HG02852 (cell line): ENCODE data around the gene IMMP1L.
"Not testable (repeated sequence)": the region's sequence is repeated elsewhere in the genome, so short reads cannot be mapped to it uniquely, and the experiment has no call there.

Source experiments
- ATAC-seq: cut with Tn5 transposase; IDR thresholded peaks from one replicate; pipeline ENCODE4 v1.9.1; 2021; ENCODE audit warnings: mild to moderate bottlenecking, moderate library complexity; ENCODE audit not compliant: unreplicated experiment

Gene IMMP1L, protein sequence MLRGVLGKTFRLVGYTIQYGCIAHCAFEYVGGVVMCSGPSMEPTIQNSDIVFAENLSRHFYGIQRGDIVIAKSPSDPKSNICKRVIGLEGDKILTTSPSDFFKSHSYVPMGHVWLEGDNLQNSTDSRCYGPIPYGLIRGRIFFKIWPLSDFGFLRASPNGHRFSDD

DNA sequence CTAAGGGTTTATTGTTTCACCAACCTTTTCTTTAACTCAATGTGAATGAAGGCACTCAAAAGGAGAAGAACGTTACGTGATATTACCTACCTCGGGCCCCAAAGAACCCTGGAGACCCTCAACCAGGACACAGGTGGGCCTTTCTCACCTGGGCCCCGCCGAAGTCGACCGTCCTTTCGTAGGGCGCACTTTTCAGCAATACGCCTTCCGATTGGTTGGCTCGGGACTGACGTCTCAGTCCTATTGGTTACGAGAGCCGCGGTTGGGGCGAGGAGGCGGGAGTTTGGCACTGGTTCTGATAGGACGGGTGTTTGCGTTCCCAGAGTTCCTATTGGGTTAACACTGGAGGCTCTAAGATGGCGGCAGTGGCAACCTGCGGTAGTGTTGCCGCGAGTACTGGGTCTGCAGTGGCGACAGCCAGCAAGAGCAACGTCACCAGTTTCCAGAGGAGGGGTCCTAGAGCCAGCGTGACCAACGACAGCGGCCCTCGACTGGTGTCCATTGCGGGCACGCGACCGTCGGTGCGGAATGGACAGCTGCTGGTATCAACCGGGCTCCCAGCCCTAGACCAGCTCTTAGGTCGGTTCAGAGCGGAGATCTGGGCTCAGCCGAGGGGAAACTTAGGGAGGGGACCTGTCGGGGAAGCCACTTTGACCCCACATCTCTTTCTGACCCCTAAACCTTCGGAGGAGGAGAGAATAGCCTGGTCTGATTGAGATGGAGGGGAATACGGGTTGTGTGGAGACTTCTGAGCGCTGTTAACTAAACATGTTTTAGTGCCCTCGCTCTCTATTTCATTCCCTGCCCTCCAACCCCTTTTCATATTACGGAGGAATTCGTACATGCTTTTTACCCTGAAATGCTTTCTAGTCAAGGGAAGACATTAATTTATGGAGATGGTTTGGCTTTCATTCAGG is at the start of gene IMMP1L, which contains the start of gene ELP4:
TSS of gene IMMP1L (minus strand) at position 194 of the 917 bp plus-strand sequence. CDS start 46,346 bp downstream, outside the sequence.
TSS of gene ELP4 (plus strand) at position 339 of the 917 bp plus-strand sequence. CDS start at position 357, 18 bp downstream.
- peak; percentile 100 for ATAC-seq

DNA sequence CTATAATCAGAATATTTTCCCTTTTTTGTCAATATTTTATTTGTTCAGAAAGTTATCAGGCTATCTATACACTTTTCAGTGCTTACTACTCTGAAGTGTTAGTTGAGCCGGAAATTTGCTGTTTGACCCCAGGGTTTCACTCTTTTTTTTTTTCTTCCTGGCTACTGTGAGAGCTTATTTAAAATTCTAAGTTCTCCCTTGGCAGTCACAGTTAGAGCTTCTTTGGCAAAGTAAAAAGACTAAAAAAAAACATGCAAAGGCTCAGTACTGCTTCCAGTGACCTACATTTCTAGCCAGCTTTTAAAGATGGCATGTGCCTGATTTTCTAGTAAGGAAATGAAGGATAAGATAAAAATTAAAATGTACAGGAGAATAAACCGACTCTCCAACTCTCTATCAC is 48.6 kb upstream of the IMMP1L start:
- no peak for ATAC-seq

DNA sequence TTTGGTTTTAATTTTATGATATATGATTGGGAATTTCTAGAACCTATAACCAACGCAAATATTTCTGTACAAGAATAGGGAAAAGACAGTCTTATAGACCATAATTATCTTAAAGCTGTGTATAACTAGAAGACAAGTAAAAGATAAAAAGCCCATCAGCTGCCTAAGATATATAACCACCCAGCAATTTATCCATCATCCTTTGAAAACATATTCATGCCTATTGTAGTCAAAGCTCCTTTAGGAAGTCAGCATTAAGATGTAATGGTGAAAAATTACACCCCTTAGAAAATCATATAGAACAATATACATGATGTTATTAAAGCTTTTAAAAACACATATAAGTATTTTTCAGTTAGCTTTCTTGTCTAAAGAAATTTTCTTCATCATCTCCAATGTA is 46.5 kb upstream of the IMMP1L start:
- no peak for ATAC-seq

DNA sequence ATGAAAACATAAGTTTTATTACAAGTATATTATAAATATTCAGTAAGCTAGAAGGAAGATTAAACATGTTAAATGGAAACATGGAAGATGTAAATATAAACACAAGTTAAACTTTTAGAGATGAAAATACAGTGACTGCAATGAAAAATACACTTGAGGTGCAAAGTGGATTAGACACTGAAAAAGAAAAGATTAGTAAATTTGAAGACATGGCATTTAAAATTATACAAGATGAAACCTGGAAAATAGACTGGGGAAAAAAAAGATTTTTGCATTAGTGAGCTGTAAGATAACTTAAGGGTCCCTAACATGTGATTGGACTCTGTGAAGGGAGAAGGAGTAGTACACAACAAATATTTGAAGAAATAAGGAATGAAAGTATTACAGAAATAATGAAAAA is 33.4 kb upstream of the IMMP1L start:
- ATAC-seq: no peak

DNA sequence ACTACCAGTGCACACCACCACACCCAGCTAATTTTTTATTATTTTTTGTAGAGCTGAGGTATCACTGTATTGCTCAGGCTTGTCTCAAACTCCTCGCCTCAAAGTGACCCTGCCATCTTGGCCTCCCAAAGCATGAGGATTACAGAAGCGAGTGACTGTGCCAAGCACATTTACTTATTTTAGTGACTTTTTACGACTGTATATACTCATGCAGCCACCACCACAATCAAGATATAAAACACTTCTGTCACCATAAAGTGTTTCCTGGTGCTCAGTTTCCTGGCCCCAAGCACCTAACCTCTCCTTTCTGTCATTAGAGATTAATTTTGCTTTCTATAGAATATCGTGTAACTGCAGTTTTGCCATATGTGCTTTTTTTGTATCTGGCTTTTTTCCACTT is 26.1 kb upstream of the IMMP1L start:
- ATAC-seq: no peak

DNA sequence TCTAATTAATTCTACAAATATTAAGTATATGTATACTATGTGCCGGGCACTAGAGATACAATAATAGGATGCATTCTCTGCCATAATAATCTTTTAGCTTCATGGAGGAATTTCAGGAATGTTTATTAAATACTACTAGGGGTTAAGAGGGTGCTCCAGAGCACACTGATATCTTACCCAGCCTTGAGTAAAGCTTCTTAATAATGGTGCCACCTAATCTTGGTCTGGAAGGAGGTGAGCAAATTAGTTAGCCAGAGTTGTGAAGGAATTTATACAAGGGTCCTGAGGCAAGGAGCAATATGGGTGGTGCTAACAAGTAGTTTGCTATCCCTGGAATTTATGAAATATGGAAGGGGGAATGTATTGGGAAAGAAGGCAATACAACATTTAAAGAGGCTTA is 21.9 kb upstream of the IMMP1L start:
- no peak for ATAC-seq

DNA sequence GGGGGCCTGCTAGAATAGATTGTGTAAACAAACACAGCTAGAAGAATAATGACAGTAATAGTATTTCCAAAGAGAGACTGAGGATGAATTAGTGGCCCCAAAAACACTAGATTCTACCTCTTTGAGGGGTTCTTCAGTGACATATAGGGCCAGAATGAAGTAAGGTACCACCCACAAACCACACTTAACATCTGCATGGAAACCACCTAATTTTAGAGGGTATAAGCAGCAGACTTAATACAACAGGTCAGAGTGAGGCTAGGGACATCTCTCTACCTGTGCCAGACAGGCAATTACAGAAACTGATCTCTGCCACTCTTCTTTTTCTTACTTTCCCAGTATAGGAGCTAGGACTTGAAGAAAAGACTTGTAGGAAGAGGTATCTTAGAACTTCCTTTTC is 20.3 kb upstream of the IMMP1L start:
- peak; percentile 69 for ATAC-seq

DNA sequence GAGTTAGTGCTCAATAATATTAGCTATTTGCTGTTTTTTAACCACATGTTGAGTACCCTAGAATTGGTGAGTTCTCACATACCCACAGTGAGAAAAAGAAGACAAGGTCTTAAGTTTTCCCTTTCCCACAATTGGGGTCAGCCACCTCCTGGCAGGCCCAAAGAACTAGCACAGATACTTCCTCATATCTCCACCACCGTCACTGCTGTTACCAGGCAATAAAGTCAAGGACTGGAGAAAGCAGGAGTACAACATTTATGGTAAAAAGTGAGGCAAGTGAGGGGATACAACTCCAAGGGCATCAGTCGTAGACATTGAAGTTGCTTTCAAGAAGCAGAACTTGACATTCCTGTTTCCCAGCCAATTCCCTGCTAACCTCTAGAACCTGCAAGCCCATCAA is 19.8 kb upstream of the IMMP1L start:
- ATAC-seq: no peak

DNA sequence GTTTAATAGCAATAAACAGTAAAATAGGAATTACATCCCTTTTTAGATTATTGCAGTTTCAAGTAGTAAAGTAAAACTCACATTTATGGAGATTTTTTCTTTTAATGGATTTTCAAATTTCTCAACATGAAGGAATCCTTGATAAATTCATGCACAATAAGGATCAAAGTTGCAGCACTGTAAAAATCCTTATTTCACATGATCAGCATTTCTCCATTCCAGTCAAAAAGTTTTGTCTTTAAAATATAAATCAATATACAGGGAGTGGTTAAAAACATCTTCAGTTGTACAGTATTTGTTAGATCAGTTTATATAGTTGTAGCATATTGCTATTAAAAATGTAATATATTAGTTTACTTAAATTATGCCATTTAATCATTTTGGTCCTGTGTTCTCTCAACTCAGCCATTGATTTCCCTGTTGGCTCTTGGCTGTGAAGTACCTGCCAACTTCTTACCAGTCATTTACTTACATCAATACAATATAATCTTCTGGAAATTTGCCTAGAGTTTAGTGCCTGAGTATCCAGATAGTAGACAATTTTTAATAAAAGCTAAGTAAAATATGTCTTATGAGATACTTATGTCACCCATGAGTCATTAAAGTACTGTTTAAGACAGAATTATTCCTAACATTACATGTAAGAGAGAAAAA is 12.2 kb upstream of the IMMP1L start:
- ATAC-seq: no peak

DNA sequence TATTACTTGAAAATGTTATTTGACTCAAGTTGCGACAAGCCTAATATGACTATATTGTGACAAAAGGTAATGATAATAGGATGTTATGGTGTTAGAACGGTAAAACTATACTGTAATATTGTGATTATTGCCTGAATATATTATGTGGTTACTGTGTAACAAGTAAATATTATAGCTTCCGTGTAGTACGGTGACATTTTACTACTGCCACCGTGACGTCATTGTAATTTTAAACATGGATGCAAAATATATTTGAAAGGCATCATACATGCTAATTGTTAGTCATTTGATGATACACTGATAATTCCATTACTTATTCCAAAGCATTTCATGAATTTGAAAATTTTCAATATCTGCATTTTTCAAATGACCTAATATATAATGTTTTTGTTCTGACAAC is 2.7 kb upstream of the IMMP1L start:
- ATAC-seq: no peak

DNA sequence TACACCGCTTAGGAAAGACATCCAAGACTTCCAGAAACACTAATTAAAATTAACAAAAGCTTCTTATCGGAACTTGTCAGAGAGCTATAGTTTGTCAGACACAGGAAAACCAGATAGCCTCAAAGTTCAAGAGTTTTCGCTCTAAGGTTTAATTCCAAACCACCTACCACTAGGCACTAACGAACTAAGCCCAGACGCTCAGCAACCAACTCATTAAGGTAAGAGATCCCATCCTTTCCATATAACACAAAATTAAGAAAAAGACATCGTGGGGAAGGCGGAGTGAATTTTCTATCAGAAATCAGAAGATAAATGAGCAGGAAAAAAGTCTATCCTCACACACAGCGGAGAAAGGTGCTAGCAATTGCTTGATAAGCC is 382 bp downstream of the IMMP1L start:
- peak; percentile 16 for ATAC-seq

DNA sequence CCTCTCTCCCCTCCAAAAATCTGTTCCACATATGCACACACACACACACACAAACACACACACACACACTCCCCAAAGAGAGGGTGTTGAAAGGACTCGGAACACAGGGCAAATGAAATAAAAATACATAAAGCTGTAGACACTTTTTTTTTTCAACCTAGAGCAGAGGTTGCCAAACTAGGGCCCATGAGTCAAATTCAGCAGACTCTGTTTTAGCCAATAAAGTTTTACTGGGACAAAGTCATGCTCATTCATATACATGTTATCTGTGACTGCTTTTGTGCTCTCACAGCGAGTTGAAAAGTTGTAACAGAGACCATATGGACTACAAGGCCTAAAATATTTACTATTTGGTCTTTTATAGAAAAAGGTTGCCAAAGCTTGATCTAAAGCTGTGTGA is 8.9 kb downstream of the IMMP1L start:
- no peak for ATAC-seq

DNA sequence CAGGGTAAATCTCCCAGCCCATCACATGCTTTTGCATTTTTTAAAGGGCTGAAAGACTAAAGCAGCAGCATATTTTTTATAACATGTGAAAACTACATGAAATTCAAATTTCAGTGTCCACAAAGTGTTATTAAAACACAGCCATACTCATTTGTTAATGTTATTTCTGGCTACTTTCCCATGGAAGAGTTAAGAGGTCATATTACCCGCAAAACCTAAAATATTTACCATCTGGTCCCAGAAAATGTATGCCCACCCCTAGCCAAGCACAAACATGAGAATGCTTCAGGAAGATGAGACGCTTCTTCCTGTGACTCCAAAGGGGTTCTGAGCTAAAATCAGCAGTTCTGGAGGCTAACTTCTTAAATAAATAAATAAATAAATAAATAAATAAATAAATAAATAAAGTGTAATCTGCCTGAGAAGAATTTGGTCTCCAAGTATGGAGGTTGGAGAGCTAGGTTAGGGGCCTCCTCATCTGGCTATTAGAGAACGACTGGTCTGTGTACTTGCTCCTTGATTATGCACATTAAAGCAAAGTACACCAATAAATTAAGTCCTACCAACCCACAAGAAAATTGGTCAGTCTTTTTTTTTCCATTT is 9.7 kb downstream of the IMMP1L start:
- no peak for ATAC-seq

DNA sequence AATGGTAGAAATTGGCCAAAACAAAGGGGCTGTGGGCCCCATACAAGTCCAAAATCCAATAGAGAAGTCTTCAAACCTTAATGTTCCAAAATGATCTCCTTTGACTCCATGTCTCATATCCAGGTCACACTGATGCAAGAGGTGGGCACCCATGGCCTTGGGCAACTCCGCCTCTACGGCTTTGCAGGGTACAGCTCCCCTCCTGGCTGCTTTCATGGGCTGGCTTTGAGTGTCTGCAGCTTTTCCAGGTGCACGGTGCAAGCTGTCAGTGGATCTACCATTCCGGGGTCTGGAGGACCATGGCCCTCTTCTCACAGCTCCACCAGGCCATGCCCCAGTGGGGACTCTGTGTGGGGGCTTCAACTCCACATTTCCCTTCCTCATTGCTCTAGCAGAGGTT is 15.7 kb downstream of the IMMP1L start:
- not testable (repeated sequence) for ATAC-seq

DNA sequence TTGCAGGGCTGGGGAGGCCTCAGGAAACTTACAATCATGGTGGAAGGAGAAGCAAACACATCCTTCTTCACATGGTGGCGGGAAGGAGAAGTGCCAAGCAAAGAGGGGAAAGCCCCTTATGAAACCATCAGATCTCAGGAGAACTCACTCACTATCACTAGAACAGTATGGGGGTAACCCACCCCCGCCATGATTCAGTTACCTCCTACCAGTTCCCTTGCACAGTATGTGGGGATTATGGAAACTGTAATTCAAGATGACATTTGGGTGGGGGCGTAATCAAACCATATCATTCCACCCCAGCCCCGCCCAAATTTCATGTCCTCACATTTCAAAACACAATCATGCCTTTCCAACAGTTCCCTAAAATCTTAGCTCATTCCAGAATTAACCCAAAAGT is 16.2 kb downstream of the IMMP1L start:
- ATAC-seq: no peak

DNA sequence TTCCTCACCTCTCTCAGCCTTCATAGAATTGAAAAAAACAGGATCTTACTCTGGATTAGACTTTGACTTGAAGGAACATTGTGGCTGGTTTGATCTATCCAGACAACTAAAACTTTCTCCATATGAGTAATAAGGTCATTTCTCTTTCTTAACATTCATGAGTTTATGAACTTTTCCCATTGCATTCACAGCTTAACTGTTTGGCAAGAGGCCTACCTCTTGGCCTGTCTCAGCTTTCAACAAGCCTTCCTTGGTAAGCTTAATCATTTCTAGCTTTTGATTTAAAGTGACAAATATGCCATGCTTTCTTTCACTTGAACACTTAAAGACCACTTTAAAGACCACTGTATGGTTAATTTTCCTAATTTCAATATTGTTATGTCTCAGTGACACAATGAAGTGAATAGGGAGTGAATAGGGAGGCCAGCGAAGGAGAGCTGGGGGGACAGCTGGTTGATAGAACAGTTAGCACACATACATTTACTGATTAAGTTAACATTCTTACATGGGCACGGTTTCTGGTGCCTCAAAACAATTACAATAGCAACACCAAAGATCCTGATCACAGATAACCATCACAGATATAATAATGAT is 17.0 kb downstream of the IMMP1L start:
- no peak for ATAC-seq

DNA sequence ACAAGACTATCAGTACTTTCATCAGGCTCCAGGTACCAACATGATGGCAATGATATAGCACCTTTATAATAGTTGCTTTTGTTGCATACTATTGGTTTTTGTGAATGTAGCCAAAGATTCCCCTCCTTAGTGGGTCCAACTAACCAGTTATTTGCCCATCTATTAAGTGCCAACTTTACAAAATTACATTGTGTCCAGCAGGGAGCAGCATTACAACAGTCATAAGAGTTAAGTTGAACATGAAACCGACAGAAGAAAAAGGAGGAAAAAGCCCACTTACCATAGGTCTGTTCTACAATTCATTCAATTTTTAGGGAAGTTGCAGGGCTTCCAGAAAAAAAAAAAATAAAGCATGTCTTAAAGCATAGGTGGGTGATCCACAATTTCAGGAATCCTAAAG is 21.6 kb downstream of the IMMP1L start:
- no peak for ATAC-seq

DNA sequence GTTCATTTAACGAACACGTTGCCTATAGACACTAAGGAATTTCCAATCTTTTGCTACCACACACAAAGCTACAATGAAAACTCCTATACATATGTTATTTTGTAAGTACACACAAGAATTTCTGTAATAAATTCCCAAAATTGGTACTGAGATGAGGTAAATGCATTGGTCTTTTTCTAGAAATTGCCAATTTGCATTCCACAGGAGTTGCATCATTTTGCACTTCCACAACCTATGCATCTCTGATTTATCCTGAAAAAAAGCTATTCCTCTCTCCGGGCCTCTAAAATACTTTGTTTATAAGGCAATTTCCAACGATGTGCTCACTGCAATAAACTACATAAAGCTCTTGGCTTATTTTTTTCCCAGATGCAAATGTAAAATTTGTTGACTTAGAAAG is 24.9 kb downstream of the IMMP1L start:
- no peak for ATAC-seq

DNA sequence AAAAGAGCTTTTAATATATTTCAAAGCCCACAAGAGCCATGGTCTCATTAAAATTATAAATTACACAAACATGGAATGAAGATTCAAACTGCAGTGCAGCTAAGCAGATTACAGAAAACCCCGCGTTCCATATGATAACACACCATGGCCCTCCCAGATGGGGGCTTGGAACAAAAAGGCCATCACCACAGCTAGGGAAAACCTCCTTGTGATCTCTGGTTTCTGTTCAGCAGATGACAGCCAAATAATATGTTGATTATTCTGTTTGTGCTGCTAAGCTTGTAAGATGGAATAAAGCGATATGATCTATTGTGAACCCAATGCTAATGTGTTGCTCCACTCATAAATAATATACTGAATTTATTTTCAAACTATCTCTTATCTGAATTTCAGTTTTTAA is 28.5 kb downstream of the IMMP1L start:
- no peak for ATAC-seq

DNA sequence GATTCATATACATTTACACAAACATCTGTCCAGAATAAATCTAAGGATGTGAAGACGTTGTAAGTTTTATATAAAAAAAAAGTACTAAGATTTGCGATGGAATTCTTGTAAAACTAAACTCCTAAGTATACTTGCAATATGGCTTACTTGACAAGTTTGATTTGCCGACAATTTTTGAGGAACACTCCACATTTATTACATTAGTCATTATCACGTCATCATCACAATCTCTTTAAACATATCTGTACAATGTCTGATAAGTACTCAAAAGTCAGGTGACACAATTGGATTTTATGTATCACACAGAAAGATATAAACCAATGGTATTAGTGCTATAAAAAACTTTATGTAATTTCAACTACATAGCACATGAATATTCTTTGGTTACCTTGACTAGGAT is 30.4 kb downstream of the IMMP1L start:
- ATAC-seq: no peak

DNA sequence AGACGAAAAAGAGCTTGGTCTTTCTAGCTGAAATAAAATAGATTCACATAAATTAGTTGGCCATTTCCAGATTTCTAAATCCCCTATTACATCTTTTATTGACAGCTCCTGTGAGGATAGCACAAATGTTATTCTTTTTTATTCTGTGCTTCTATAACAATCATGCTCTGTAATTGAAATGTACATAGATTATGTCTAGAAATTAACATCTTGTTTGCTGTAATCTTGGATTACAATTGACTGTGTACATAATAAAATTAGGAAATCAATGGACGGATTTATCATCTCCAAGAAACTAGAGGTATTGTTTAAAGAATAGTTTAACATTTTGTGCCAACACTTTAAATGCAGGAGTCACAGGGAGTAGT is 31.2 kb downstream of the IMMP1L start:
- ATAC-seq: no peak
